Peyer's patch (tissue), 4 donors: Measurements from ENCODE around the gene MIPOL1.

ENCODE experiments used
- POLR2A ChIP-seq, 2 donors: fragments of 450-650 bp; IDR thresholded peaks; one replicate each; pipeline ENCODE4 v1.5.1; 2017; ENCODE audit warnings: antibody characterized with exemption in 2 of 2, mild to moderate bottlenecking in 2 of 2, moderate library complexity in 2 of 2
- TF ChIP-seq, protein P1 (sequence below), 6 experiments: fragments of 450-650 bp in 4 of 6; fragments of 200-600 bp in 2 of 6; sonication (generic) in 1 of 6; IDR thresholded peaks; one replicate each; pipeline ENCODE4 v1.5.1; 2017 to 2019; ENCODE audit warnings: antibody characterized with exemption in 6 of 6, mild to moderate bottlenecking in 3 of 6, moderate library complexity in 1 of 6

GRCh38 chr14:37474191-37474590 is 276.5 kb downstream of the MIPOL1 start:
- TF ChIP-seq, protein P1, sequence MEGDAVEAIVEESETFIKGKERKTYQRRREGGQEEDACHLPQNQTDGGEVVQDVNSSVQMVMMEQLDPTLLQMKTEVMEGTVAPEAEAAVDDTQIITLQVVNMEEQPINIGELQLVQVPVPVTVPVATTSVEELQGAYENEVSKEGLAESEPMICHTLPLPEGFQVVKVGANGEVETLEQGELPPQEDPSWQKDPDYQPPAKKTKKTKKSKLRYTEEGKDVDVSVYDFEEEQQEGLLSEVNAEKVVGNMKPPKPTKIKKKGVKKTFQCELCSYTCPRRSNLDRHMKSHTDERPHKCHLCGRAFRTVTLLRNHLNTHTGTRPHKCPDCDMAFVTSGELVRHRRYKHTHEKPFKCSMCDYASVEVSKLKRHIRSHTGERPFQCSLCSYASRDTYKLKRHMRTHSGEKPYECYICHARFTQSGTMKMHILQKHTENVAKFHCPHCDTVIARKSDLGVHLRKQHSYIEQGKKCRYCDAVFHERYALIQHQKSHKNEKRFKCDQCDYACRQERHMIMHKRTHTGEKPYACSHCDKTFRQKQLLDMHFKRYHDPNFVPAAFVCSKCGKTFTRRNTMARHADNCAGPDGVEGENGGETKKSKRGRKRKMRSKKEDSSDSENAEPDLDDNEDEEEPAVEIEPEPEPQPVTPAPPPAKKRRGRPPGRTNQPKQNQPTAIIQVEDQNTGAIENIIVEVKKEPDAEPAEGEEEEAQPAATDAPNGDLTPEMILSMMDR (IDR thresholded peaks at IDR 0.05), result no peak
- TF ChIP-seq POLR2A (IDR thresholded peaks at IDR 0.05), result no peak
